Measurements from ENCODE around the gene SLC5A7.

The SLC5A7 gene

GRCh38 chr2:107986278-107987217 lies at the start of gene SLC5A7:
Gene SLC5A7 (plus strand): TSS chr2:107986524. CDS start chr2:107988156, 1,632 bp downstream.
- no peak; the same call in 2 of the 3 replicates for ATAC-seq (ENCODE audit: low read depth)
- DNase-seq (ENCODE audit: low spot score): no peak
- no peak within 1 kb of the TSS for H3K27ac ChIP-seq (ENCODE audit: poor library complexity, severe bottlenecking)
- peaks cover 42% of the 10 kb centered on the region for H3K27me3 ChIP-seq (ENCODE audit: insufficient read depth, poor library complexity, severe bottlenecking)
- H3K4me1 ChIP-seq (ENCODE audit: insufficient read depth, poor library complexity, severe bottlenecking): no peaks in the 10 kb centered on the region
- TF ChIP-seq CTCF (IDR thresholded peaks at IDR 0.05; ENCODE audit: poor library complexity, severe bottlenecking): no peak
- no peaks in the 10 kb centered on the region for H3K36me3 ChIP-seq (ENCODE audit: low read depth)
- no peaks in the 10 kb centered on the region for H3K9me3 ChIP-seq (ENCODE audit: severe bottlenecking)
- H3K4me3 ChIP-seq (ENCODE audit: severe bottlenecking): no peak within 1 kb of the TSS

- Histone ChIP-seq H3K27ac (ENCODE audit: poor library complexity, severe bottlenecking) (no peak overlapping the region), H3K9me3 (ENCODE audit: severe bottlenecking) (no peaks in the 10 kb centered on the region), H3K27me3 (ENCODE audit: insufficient read depth, poor library complexity, severe bottlenecking) (peaks cover 11% of the 10 kb centered on the region), H3K4me3 (ENCODE audit: severe bottlenecking) (no peak overlapping the region), H3K4me1 (ENCODE audit: insufficient read depth, poor library complexity, severe bottlenecking) (no peaks in the 10 kb centered on the region), H3K36me3 (ENCODE audit: low read depth) (no peaks in the 10 kb centered on the region)
- no peak for TF ChIP-seq CTCF (IDR thresholded peaks at IDR 0.05; ENCODE audit: poor library complexity, severe bottlenecking)
- ATAC-seq (ENCODE audit: low read depth) (no peak), DNase-seq (ENCODE audit: low spot score) (no peak)
Measured at GRCh38 chr2:107961395-107961794, 24.9 kb upstream of the SLC5A7 start.

- TF ChIP-seq CTCF (IDR thresholded peaks at IDR 0.05; ENCODE audit: poor library complexity, severe bottlenecking): no peak
- ATAC-seq (ENCODE audit: low read depth): no peak
Measured at GRCh38 chr2:107964185-107964584, 22.1 kb upstream of the SLC5A7 start.

GRCh38 chr2:107984707-107985106 lies 1.6 kb upstream of the SLC5A7 start:
- Histone ChIP-seq H3K4me1 (ENCODE audit: insufficient read depth, poor library complexity, severe bottlenecking) (no peaks in the 10 kb centered on the region), H3K27ac (ENCODE audit: poor library complexity, severe bottlenecking) (no peak overlapping the region), H3K4me3 (ENCODE audit: severe bottlenecking) (no peak overlapping the region), H3K27me3 (ENCODE audit: insufficient read depth, poor library complexity, severe bottlenecking) (peaks cover 42% of the 10 kb centered on the region), H3K36me3 (ENCODE audit: low read depth) (no peaks in the 10 kb centered on the region), H3K9me3 (ENCODE audit: severe bottlenecking) (no peaks in the 10 kb centered on the region)
- no peak for TF ChIP-seq CTCF (IDR thresholded peaks at IDR 0.05; ENCODE audit: poor library complexity, severe bottlenecking)
- ATAC-seq (ENCODE audit: low read depth) (no peak), DNase-seq (ENCODE audit: low spot score) (no peak)

More at GRCh38 chr2:107964185-107964584, 22.1 kb upstream of the SLC5A7 start:
- DNase-seq (ENCODE audit: low spot score): no peak
- Histone ChIP-seq H3K9me3 (ENCODE audit: severe bottlenecking) (no peaks in the 10 kb centered on the region), H3K27me3 (ENCODE audit: insufficient read depth, poor library complexity, severe bottlenecking) (peaks cover 11% of the 10 kb centered on the region), H3K4me1 (ENCODE audit: insufficient read depth, poor library complexity, severe bottlenecking) (no peaks in the 10 kb centered on the region), H3K36me3 (ENCODE audit: low read depth) (no peaks in the 10 kb centered on the region), H3K4me3 (ENCODE audit: severe bottlenecking) (no peak overlapping the region), H3K27ac (ENCODE audit: poor library complexity, severe bottlenecking) (no peak overlapping the region)

GRCh38 chr2:107988108-107988507 lies 1.8 kb downstream of the SLC5A7 start:
- Histone ChIP-seq H3K36me3 (ENCODE audit: low read depth) (no peaks in the 10 kb centered on the region), H3K27ac (ENCODE audit: poor library complexity, severe bottlenecking) (no peak overlapping the region), H3K4me3 (ENCODE audit: severe bottlenecking) (no peak overlapping the region), H3K4me1 (ENCODE audit: insufficient read depth, poor library complexity, severe bottlenecking) (no peaks in the 10 kb centered on the region), H3K27me3 (ENCODE audit: insufficient read depth, poor library complexity, severe bottlenecking) (peaks cover 39% of the 10 kb centered on the region), H3K9me3 (ENCODE audit: severe bottlenecking) (no peaks in the 10 kb centered on the region)
- no peak for TF ChIP-seq CTCF (IDR thresholded peaks at IDR 0.05; ENCODE audit: poor library complexity, severe bottlenecking)
- ATAC-seq (ENCODE audit: low read depth): no peak
- no peak for DNase-seq (ENCODE audit: low spot score)

All from RWPE2 (cell line).